ENCODE data around the gene TGFBI.

Gene TGFBI

GRCh38 chr5:136086783-136087566 is 58.2 kb downstream of the TGFBI start:
- no peak for DNase-seq (ENCODE audit: low read depth in 2 of 3, low spot score in 2 of 3)

- no peak for DNase-seq (ENCODE audit: low read depth in 2 of 3, low spot score in 2 of 3)
These were observed 59.4 kb downstream of the TGFBI start for GRCh38 chr5:136087961-136088871.

GRCh38 chr5:136089791-136090190 is 61.0 kb downstream of the TGFBI start:
- no peak for DNase-seq (ENCODE audit: low read depth in 2 of 3, low spot score in 2 of 3)

- no peak for DNase-seq (ENCODE audit: low read depth in 2 of 3, low spot score in 2 of 3)
These were observed 61.5 kb downstream of the TGFBI start for GRCh38 chr5:136090319-136090718.

- DNase-seq (ENCODE audit: low read depth in 2 of 3, low spot score in 2 of 3), result no peak
These were observed 65.6 kb downstream of the TGFBI start for GRCh38 chr5:136094189-136094912.

- DNase-seq (ENCODE audit: low read depth in 2 of 3, low spot score in 2 of 3), result no peak
These were observed 66.3 kb downstream of the TGFBI start for GRCh38 chr5:136094913-136095641.

GRCh38 chr5:136098176-136098575 is 69.4 kb downstream of the TGFBI start:
- DNase-seq (ENCODE audit: low read depth in 2 of 3, low spot score in 2 of 3), result no peak

GRCh38 chr5:136099870-136100269 is 71.1 kb downstream of the TGFBI start:
- DNase-seq (ENCODE audit: low read depth in 2 of 3, low spot score in 2 of 3), result no peak

GRCh38 chr5:136101884-136102283 is 73.1 kb downstream of the TGFBI start:
- no peak for DNase-seq (ENCODE audit: low read depth in 2 of 3, low spot score in 2 of 3)

- DNase-seq (ENCODE audit: low read depth in 2 of 3, low spot score in 2 of 3), result no peak
These were observed 74.3 kb downstream of the TGFBI start for GRCh38 chr5:136103118-136103517.

GRCh38 chr5:136104306-136104965 is 75.6 kb downstream of the TGFBI start:
- no peak for DNase-seq (ENCODE audit: low read depth in 2 of 3, low spot score in 2 of 3)

GRCh38 chr5:136106351-136107031 is 77.7 kb downstream of the TGFBI start:
- no peak for DNase-seq (ENCODE audit: low read depth in 2 of 3, low spot score in 2 of 3)

GRCh38 chr5:136108180-136108611 is 79.4 kb downstream of the TGFBI start:
- DNase-seq (ENCODE audit: low read depth in 2 of 3, low spot score in 2 of 3), result no peak

GRCh38 chr5:136108766-136109165 is 80.0 kb downstream of the TGFBI start:
- DNase-seq (ENCODE audit: low read depth in 2 of 3, low spot score in 2 of 3), result no peak

- DNase-seq (ENCODE audit: low read depth in 2 of 3, low spot score in 2 of 3), result no peak
These were observed 80.8 kb downstream of the TGFBI start for GRCh38 chr5:136109453-136110135.

Data from activated CD8-positive, alpha-beta memory T cell treated with anti-CD3 and anti-CD28 coated beads for 48 hours (primary cell).